ENCODE results near the gene FGF21. TPM values are rescaled to one million over a fixed set of nuclear protein-coding genes. Genes with fewer than 3 reads are reported as not detected.

FGF21 gene
- total RNA-seq, 4 donors from 2014 or later: not detected

GRCh38 chr19:48722196-48722708, 33.1 kb upstream of the FGF21 start:
- H3K9me3 ChIP-seq: no peaks in the 10 kb centered on the region
- no peaks in the 10 kb centered on the region for H3K27me3 ChIP-seq
- DNase-seq (ENCODE audit: low spot score in 2 of 2): no peak
- H3K4me1 ChIP-seq: peaks cover 0 to 61% (median 26%) of the 10 kb centered on the region in 4 donors
- H3K4me3 ChIP-seq: no peak overlapping the region
- H3K27ac ChIP-seq: no peak overlapping the region
- no peaks in the 10 kb centered on the region for H3K36me3 ChIP-seq
- WGBS, 2 donors: 81 to 82% methylated on average over 10 to 11 of the region's 11 CpGs
- TF ChIP-seq POLR2A (IDR thresholded peaks at IDR 0.05) (no peak), EP300 (IDR thresholded peaks at IDR 0.05) (no peak), CTCF (IDR thresholded peaks at IDR 0.05) (no peak)

- H3K4me1 ChIP-seq: peaks cover 0 to 33% (median 11%) of the 10 kb centered on the region in 4 donors
- no peaks in the 10 kb centered on the region for H3K27me3 ChIP-seq
- H3K4me3 ChIP-seq: no peak overlapping the region
- peak in 1 of 2 donors; percentile 82 for DNase-seq (ENCODE audit: low spot score in 2 of 2)
- WGBS, 2 donors: 29 to 38% methylated on average over 11 of the region's 11 CpGs
- no peaks in the 10 kb centered on the region for H3K9me3 ChIP-seq
- no peak for TF ChIP-seq POLR2A (IDR thresholded peaks at IDR 0.05)
- peak; percentile 84 to 86 for TF ChIP-seq EP300 (IDR thresholded peaks at IDR 0.05)
- peaks cover 0 to 4% (median 0%) of the 10 kb centered on the region in 3 donors for H3K36me3 ChIP-seq
- peak overlapping the region; percentile 41 to 85 (median 76) for H3K27ac ChIP-seq
These were observed 30.2 kb upstream of the FGF21 start for GRCh38 chr19:48724796-48725753.

- Histone ChIP-seq H3K4me1 (peaks cover 0 to 22% (median 9%) of the 10 kb centered on the region in 4 donors), H3K27me3 (no peaks in the 10 kb centered on the region), H3K36me3 (peaks cover 0 to 4% (median 0%) of the 10 kb centered on the region in 3 donors), H3K27ac (peak overlapping the region in 1 of 4 donors; percentile 85), H3K9me3 (no peaks in the 10 kb centered on the region), H3K4me3 (no peak overlapping the region)
- TF ChIP-seq EP300 (IDR thresholded peaks at IDR 0.05): no peak
- no peak for DNase-seq (ENCODE audit: low spot score in 2 of 2)
- 72 to 83% methylated on average over 2 of the region's 2 CpGs for WGBS, 2 donors
These were observed 28.8 kb upstream of the FGF21 start for GRCh38 chr19:48726556-48726955.

- 61 to 74% methylated on average over 47 to 60 of the region's 77 CpGs for WGBS, 2 donors
- H3K36me3 ChIP-seq: peaks cover 0 to 4% (median 0%) of the 10 kb centered on the region in 3 donors
- TF ChIP-seq CTCF (IDR thresholded peaks at IDR 0.05): no peak
- no peak for TF ChIP-seq POLR2A (IDR thresholded peaks at IDR 0.05)
- no peak for TF ChIP-seq EP300 (IDR thresholded peaks at IDR 0.05)
- H3K27me3 ChIP-seq: no peaks in the 10 kb centered on the region
- peaks cover 0 to 17% (median 8%) of the 10 kb centered on the region in 4 donors for H3K4me1 ChIP-seq
- H3K4me3 ChIP-seq: peak overlapping the region in 2 of 4 donors; percentile 23 to 24
- no peaks in the 10 kb centered on the region for H3K9me3 ChIP-seq
- no peak for DNase-seq (ENCODE audit: low spot score in 2 of 2)
- peak overlapping the region in 1 of 4 donors; percentile 56 for H3K27ac ChIP-seq
These were observed 26.2 kb upstream of the FGF21 start for GRCh38 chr19:48728911-48729664.

- H3K9me3 ChIP-seq: no peaks in the 10 kb centered on the region
- no peaks in the 10 kb centered on the region for H3K4me1 ChIP-seq
- H3K4me3 ChIP-seq: no peak overlapping the region
- no peak for TF ChIP-seq POLR2A (IDR thresholded peaks at IDR 0.05)
- no peak for TF ChIP-seq EP300 (IDR thresholded peaks at IDR 0.05)
- no peak for TF ChIP-seq CTCF (IDR thresholded peaks at IDR 0.05)
- H3K27me3 ChIP-seq: peaks cover 0 to 5% of the 10 kb centered on the region in 2 donors
- no peak for DNase-seq (ENCODE audit: low spot score in 2 of 2)
- no peak overlapping the region for H3K27ac ChIP-seq
- peaks cover 0 to 10% (median 0%) of the 10 kb centered on the region in 3 donors for H3K36me3 ChIP-seq
- WGBS, 2 donors: 91 to 93% methylated on average over 4 of the region's 4 CpGs
These were observed 23.9 kb upstream of the FGF21 start for GRCh38 chr19:48731452-48731851.
